Measurements from ENCODE around the gene FRMD8.

DNA sequence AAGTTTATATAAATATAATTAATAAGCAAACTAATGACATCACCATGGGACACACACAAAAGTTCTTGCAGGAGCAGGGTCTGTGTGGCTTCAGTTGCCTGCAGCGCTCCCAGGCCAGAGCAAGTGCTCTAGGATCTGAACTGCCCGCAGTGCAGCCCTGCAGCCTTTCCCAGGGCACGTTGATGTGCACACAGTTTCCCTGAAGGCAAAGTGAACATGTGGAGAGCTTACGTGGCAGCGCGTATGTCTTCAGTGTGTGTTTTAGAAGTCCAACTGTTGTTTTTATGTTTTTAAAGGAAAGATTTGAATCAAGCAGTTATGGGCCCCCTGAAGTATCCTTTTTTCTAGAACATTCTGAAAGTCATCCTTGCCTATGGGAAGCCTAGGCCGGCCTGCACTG is 33.1 kb upstream of the FRMD8 start:
- TF ChIP-seq, protein P1, sequence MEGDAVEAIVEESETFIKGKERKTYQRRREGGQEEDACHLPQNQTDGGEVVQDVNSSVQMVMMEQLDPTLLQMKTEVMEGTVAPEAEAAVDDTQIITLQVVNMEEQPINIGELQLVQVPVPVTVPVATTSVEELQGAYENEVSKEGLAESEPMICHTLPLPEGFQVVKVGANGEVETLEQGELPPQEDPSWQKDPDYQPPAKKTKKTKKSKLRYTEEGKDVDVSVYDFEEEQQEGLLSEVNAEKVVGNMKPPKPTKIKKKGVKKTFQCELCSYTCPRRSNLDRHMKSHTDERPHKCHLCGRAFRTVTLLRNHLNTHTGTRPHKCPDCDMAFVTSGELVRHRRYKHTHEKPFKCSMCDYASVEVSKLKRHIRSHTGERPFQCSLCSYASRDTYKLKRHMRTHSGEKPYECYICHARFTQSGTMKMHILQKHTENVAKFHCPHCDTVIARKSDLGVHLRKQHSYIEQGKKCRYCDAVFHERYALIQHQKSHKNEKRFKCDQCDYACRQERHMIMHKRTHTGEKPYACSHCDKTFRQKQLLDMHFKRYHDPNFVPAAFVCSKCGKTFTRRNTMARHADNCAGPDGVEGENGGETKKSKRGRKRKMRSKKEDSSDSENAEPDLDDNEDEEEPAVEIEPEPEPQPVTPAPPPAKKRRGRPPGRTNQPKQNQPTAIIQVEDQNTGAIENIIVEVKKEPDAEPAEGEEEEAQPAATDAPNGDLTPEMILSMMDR (conservative IDR thresholded peaks at IDR 0.05 in 1 of 2, IDR thresholded peaks at IDR 0.05 in 1 of 2; ENCODE audit: low read depth in 1 of 2, low read length in 2 of 2) = no peak
- TF ChIP-seq EZH2 (IDR thresholded peaks at IDR 0.05; ENCODE audit: low read length, missing control alignments) = no peak

Measured in fibroblast of lung (primary cell).